ENCODE results near the gene ZNF598. TPM values are rescaled to one million over a fixed set of nuclear protein-coding genes. Genes with fewer than 3 reads are reported as not detected.
"Not testable (repeated sequence)": the region's sequence is repeated elsewhere in the genome, so short reads cannot be mapped to it uniquely, and the experiment has no call there.

Gene ZNF598
- total RNA-seq, 1 donor from 2014 or later, result 90.4 TPM

DNA sequence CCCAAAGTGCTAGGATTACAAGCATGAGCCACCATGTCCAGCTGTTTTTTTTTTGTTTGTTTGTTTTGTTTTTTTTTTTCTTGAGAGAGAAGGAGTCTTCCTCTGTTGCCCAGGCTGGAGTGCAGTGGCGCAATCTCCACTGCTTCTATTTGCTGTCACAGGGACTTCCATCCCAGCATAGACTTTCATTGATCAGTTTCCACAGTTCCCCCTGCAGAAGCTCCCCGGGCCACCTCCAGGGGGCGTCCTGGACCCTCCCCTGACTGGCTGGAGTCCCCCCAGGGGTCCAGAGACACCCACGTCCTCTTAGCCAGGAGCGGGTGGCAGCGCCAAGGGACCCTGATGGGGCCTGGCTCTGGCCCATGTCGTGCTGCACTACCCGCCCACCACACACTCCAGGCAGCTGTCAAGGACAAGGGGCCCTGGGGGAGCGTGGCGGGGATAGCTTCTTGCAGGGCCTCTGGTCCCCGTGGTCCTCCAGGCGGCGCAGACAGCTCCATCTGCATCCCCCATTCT is 6.8 kb upstream of the ZNF598 start:
- peaks cover 3% of the 10 kb centered on the region for H3K9me3 Mint-ChIP-seq (ENCODE audit: unreplicated experiment)
- H3K27me3 Mint-ChIP-seq (ENCODE audit: unreplicated experiment), result peaks cover 10% of the 10 kb centered on the region
- peaks cover 8% of the 10 kb centered on the region for H3K4me1 Mint-ChIP-seq (ENCODE audit: low read depth, unreplicated experiment)
- no peak overlapping the region for H3K4me3 Mint-ChIP-seq (ENCODE audit: unreplicated experiment)
- TF ChIP-seq, protein P1, sequence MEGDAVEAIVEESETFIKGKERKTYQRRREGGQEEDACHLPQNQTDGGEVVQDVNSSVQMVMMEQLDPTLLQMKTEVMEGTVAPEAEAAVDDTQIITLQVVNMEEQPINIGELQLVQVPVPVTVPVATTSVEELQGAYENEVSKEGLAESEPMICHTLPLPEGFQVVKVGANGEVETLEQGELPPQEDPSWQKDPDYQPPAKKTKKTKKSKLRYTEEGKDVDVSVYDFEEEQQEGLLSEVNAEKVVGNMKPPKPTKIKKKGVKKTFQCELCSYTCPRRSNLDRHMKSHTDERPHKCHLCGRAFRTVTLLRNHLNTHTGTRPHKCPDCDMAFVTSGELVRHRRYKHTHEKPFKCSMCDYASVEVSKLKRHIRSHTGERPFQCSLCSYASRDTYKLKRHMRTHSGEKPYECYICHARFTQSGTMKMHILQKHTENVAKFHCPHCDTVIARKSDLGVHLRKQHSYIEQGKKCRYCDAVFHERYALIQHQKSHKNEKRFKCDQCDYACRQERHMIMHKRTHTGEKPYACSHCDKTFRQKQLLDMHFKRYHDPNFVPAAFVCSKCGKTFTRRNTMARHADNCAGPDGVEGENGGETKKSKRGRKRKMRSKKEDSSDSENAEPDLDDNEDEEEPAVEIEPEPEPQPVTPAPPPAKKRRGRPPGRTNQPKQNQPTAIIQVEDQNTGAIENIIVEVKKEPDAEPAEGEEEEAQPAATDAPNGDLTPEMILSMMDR (IDR thresholded peaks at IDR 0.05; ENCODE audit: partially characterized antibody, unreplicated experiment), result peak; percentile 70
- peak; percentile 72 for DNase-seq
- H3K36me3 Mint-ChIP-seq (ENCODE audit: unreplicated experiment), result no peaks in the 10 kb centered on the region
- peak overlapping the region; percentile 33 for H3K27ac Mint-ChIP-seq (ENCODE audit: unreplicated experiment)

DNA sequence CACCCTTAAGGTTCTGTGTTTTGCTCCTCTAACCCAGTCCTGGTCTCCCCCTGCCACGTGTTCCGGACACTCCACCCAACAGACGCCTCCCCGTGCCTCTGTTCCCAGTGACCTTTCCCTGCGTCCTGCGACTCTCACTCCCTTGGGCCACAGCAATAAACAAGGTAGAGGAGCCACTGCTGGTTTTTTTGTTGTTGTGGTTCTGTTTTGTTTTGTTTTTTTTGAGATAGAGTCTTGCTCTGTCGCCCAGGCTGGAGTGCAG is 6.3 kb upstream of the ZNF598 start:
- Mint-ChIP-seq H3K36me3 (ENCODE audit: unreplicated experiment) (no peaks in the 10 kb centered on the region), H3K4me1 (ENCODE audit: low read depth, unreplicated experiment) (peaks cover 8% of the 10 kb centered on the region), H3K4me3 (ENCODE audit: unreplicated experiment) (peak overlapping the region; percentile 46), H3K27ac (ENCODE audit: unreplicated experiment) (peak overlapping the region; percentile 68), H3K9me3 (ENCODE audit: unreplicated experiment) (peaks cover 4% of the 10 kb centered on the region), H3K27me3 (ENCODE audit: unreplicated experiment) (peaks cover 9% of the 10 kb centered on the region)
- no peak for DNase-seq
- TF ChIP-seq, protein P1 (IDR thresholded peaks at IDR 0.05; ENCODE audit: partially characterized antibody, unreplicated experiment), result no peak

DNA sequence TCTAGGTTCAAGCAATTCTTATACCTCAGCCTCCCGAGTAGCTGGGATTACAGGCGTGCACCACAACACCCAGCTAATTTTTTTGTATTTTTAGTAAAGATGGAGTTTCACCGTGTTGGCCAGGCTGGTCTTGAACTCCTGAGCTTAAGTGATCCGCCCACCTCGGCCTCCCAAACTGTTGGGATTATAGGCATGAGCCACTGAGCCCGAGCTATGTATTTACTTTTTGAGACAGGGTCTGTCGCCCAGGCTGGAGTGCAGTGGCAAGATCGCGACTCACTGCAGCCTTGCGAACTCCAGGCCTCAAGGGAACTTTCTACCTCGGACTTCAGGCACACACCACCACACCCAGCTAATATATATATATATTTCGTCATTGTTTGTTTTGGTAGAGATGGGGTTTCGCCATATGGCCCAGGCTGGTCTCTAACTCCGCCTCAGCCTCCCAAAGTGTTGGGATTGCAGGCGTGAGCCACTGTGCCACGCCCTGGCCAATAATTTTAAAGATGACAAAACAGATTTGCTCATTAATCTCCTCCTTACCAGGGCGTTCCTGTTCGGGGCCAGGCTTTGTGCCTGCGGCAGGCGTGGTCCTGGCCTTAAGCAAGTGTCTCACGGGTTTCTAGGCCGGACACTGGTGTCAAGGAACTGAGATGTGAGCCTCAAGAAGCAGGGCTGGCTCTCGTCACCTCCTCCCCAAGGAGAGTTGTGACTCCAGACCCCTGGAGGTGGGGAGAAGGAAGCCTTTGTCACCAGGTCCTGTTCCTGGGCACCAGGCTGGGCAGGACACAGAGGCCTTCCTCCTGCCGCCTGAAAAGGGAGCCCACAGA is 5.7 kb upstream of the ZNF598 start:
- H3K27me3 Mint-ChIP-seq (ENCODE audit: unreplicated experiment), result peaks cover 8% of the 10 kb centered on the region
- no peak overlapping the region for H3K27ac Mint-ChIP-seq (ENCODE audit: unreplicated experiment)
- peak overlapping the region; percentile 46 for H3K4me3 Mint-ChIP-seq (ENCODE audit: unreplicated experiment)

DNA sequence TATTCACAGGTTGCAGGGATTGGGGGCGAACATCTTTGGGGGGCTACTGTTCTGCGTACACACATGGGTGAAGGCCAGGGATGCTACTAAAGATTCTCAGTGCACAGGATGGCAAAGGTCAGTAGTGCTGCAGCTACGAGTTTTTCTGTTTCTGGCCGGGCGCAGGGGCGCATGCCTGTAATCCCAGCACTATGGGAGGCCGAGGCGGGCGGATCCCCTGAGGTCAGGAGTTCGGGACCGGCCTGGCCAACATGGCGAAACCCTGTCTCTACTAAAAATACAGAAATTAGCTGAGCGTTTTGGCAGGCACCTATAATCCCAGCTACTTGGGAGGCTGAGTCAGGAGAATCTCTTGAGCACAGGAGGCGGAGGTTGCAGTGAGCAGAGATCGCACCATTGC is 3.9 kb upstream of the ZNF598 start:
- Mint-ChIP-seq H3K4me1 (ENCODE audit: low read depth, unreplicated experiment) (peaks cover 6% of the 10 kb centered on the region), H3K9me3 (ENCODE audit: unreplicated experiment) (peaks cover 4% of the 10 kb centered on the region), H3K36me3 (ENCODE audit: unreplicated experiment) (no peaks in the 10 kb centered on the region), H3K4me3 (ENCODE audit: unreplicated experiment) (no peak overlapping the region), H3K27ac (ENCODE audit: unreplicated experiment) (no peak overlapping the region), H3K27me3 (ENCODE audit: unreplicated experiment) (peaks cover 7% of the 10 kb centered on the region)
- TF ChIP-seq, protein P1 (IDR thresholded peaks at IDR 0.05; ENCODE audit: partially characterized antibody, unreplicated experiment), result no peak
- no peak for DNase-seq

More for the DNA sequence above, 5.7 kb upstream of the ZNF598 start:
- TF ChIP-seq, protein P1 (IDR thresholded peaks at IDR 0.05; ENCODE audit: partially characterized antibody, unreplicated experiment), result no peak
- Mint-ChIP-seq H3K9me3 (ENCODE audit: unreplicated experiment) (peaks cover 4% of the 10 kb centered on the region), H3K36me3 (ENCODE audit: unreplicated experiment) (no peaks in the 10 kb centered on the region), H3K4me1 (ENCODE audit: low read depth, unreplicated experiment) (peaks cover 8% of the 10 kb centered on the region)
- no peak for DNase-seq

DNA sequence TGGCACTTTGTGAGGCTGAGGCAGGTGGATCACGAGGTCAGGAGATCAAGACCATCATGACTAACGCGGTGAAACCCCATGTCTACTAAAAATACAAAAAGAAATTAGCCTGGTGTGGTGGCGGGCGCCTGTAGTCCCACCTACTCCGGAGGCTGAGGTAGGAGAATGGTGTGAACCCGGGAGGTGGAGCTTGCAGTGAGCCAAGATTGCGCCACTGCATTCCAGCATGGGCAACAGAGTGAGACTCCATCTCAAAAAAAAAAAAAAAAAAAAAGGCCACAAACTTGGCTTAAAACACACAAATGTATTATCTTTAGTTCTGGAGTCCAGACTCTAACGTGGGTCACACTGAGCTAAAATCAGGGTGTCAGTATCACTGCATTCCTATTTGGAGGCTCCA is 2.1 kb upstream of the ZNF598 start:
- H3K4me3 Mint-ChIP-seq (ENCODE audit: unreplicated experiment); H3K9me3 Mint-ChIP-seq (ENCODE audit: unreplicated experiment); DNase-seq; H3K27ac Mint-ChIP-seq (ENCODE audit: unreplicated experiment); H3K36me3 Mint-ChIP-seq (ENCODE audit: unreplicated experiment): not testable (repeated sequence)
- peaks cover 15% of the 10 kb centered on the region for H3K4me1 Mint-ChIP-seq (ENCODE audit: low read depth, unreplicated experiment)
- H3K27me3 Mint-ChIP-seq (ENCODE audit: unreplicated experiment), result peaks cover 12% of the 10 kb centered on the region

Measured in glutamatergic neuron (in vitro differentiated cells).